GM23338 (cell line): ENCODE measurements around the gene NFE2. TPM values are rescaled to one million over a fixed set of nuclear protein-coding genes. Genes with fewer than 3 reads are reported as not detected.

ENCODE experiments used
- ATAC-seq: fragments of 200-7000 bp; cut with Tn5 transposase; 3 replicates; pipeline ENCODE4 v1.9.1; 2020
- DNase-seq: peaks from one replicate; pipeline ENCODE4 v3.0.0-alpha.2; 2015; ENCODE audit warnings: low spot score
- H2AFZ ChIP-seq: fragments of 200-600 bp; sonication (generic); 2 replicates; pipeline ENCODE4 v1.8.0; 2016; ENCODE audit warnings: antibody characterized with exemption, mild to moderate bottlenecking, moderate library complexity
- H3F3A ChIP-seq: fragments of 200-600 bp; sonication (generic); replicated peaks from 2 replicates; pipeline ENCODE4 v1.8.0; 2017; ENCODE audit warnings: antibody characterized with exemption, mixed run types, low read depth
- H3K27ac ChIP-seq: fragments of 200-600 bp; sonication (generic); 2 replicates; pipeline ENCODE4 v1.6.1; 2016; ENCODE audit warnings: low read depth
- H3K27me3 ChIP-seq: fragments of 200-600 bp; sonication (generic); 2 replicates; pipeline ENCODE4 v1.8.0; 2016; ENCODE audit warnings: mild to moderate bottlenecking, mixed run types, moderate library complexity; ENCODE audit not compliant: insufficient read depth
- H3K36me3 ChIP-seq: fragments of 200-600 bp; sonication (generic); 2 replicates; pipeline ENCODE4 v1.8.0; 2016; ENCODE audit warnings: mild to moderate bottlenecking; ENCODE audit not compliant: insufficient read depth
- H3K4me1 ChIP-seq: fragments of 200-600 bp; sonication (generic); 2 replicates; pipeline ENCODE4 v1.8.0; 2016; ENCODE audit warnings: mild to moderate bottlenecking, moderate library complexity; ENCODE audit not compliant: insufficient read depth
- H3K4me2 ChIP-seq: fragments of 200-600 bp; sonication (generic); 2 replicates; pipeline ENCODE4 v1.7.1; 2017; ENCODE audit warnings: mixed run types
- H3K4me3 ChIP-seq: fragments of 200-600 bp; sonication (generic); 2 replicates; pipeline ENCODE4 v1.6.1; 2016; ENCODE audit warnings: mixed run types
- H3K79me2 ChIP-seq: fragments of 200-600 bp; sonication (generic); replicated peaks from 2 replicates; pipeline ENCODE4 v1.8.0; 2017; ENCODE audit warnings: mild to moderate bottlenecking; ENCODE audit not compliant: insufficient read depth
- H3K9me2 ChIP-seq: fragments of 200-600 bp; sonication (generic); 2 replicates; pipeline ENCODE4 v1.8.0; 2017; ENCODE audit not compliant: insufficient read depth
- H4K20me1 ChIP-seq: fragments of 200-600 bp; sonication (generic); replicated peaks from 2 replicates; pipeline ENCODE4 v1.8.0; 2017; ENCODE audit warnings: mild to moderate bottlenecking; ENCODE audit not compliant: insufficient read depth
- H3K27ac Mint-ChIP-seq: 2 replicates; pipeline ENCODE4 v1.8.0; 2020; ENCODE audit warnings: inconsistent platforms, mild to moderate bottlenecking, moderate library complexity, mixed read lengths
- H3K27me3 Mint-ChIP-seq: 3 replicates; pipeline ENCODE4 v1.8.0; 2022; ENCODE audit warnings: low read depth, mild to moderate bottlenecking, moderate library complexity, mixed read lengths, inconsistent platforms; ENCODE audit not compliant: insufficient read depth, poor library complexity
- H3K36me3 Mint-ChIP-seq: 3 replicates; pipeline ENCODE4 v1.8.0; 2021; ENCODE audit warnings: low read depth, mild to moderate bottlenecking, inconsistent platforms, moderate library complexity, mixed read lengths
- H3K4me1 Mint-ChIP-seq: 3 replicates; pipeline ENCODE4 v1.8.0; 2020; ENCODE audit warnings: mild to moderate bottlenecking, inconsistent platforms, mixed read lengths
- H3K4me3 Mint-ChIP-seq: 3 replicates; pipeline ENCODE4 v1.8.0; 2021; ENCODE audit warnings: moderate library complexity, mild to moderate bottlenecking, inconsistent platforms, mixed read lengths
- H3K9me3 Mint-ChIP-seq: 3 replicates; pipeline ENCODE4 v1.8.0; 2020; ENCODE audit warnings: moderate library complexity, mild to moderate bottlenecking, inconsistent platforms, mixed read lengths
- EZH2 ChIP-seq: fragments of 200-600 bp; sonication (generic); IDR thresholded peaks from one replicate; pipeline ENCODE4 v1.8.0; 2017; ENCODE audit warnings: antibody characterized with exemption, mild to moderate bottlenecking, low read depth; ENCODE audit not compliant: unreplicated experiment
- JUNB ChIP-seq: IDR thresholded peaks from one replicate; pipeline ENCODE4 v1.6.1; 2016; ENCODE audit warnings: antibody characterized with exemption; ENCODE audit not compliant: unreplicated experiment
- STAT1 ChIP-seq: IDR thresholded peaks from one replicate; pipeline ENCODE4 v1.6.1; 2016; ENCODE audit warnings: antibody characterized with exemption; ENCODE audit not compliant: unreplicated experiment
- ZNF114 ChIP-seq: fragments of 250-450 bp; sonication (Bioruptor Pico); IDR thresholded peaks from 2 replicates; pipeline ENCODE4 v1.5.0; 2020; ENCODE audit warnings: mild to moderate bottlenecking, moderate library complexity
- polyA plus RNA-seq: library from polyadenylated mRNA; unstranded; fragments of >200 nt; fragmentation: Nextera tagmentation; extraction: Ambion mirVana; gene quantifications from 2 replicates; pipeline ENCODE4 v1.2.1, GENCODE V29; 2016
- total RNA-seq: library from RNA; depleted of rRNA; stranded (reverse); fragments of >200 nt; shearing (Covaris generic); gene quantifications from 2 replicates; pipeline ENCODE4 v1.2.3, GENCODE V29; 2014
- TF ChIP-seq, protein P1 (sequence below): IDR thresholded peaks from 2 replicates; pipeline ENCODE4 v1.6.1; 2016; ENCODE audit warnings: antibody characterized with exemption
- TF ChIP-seq, protein P2 (sequence below), 2 experiments: fragments of 200-600 bp in 1 of 2; sonication (generic) in 1 of 2; conservative IDR thresholded peaks; 2 replicates each; pipeline versions ENCODE4 v1.5.1 to v1.6.1; 2016 to 2017; ENCODE audit warnings: antibody characterized with exemption in 2 of 2, low read depth in 2 of 2, mild to moderate bottlenecking in 2 of 2, moderate library complexity in 1 of 2
- TF ChIP-seq, protein P3 (sequence below): fragments of 250-450 bp; sonication (Bioruptor Pico); IDR thresholded peaks from 2 replicates; pipeline ENCODE4 v1.5.0; 2020; ENCODE audit warnings: mild to moderate bottlenecking, moderate library complexity

The NFE2 gene
- total and polyA plus RNA-seq, 2 experiments from 2014 or later = 1.3 to 1.8 TPM

DNA sequence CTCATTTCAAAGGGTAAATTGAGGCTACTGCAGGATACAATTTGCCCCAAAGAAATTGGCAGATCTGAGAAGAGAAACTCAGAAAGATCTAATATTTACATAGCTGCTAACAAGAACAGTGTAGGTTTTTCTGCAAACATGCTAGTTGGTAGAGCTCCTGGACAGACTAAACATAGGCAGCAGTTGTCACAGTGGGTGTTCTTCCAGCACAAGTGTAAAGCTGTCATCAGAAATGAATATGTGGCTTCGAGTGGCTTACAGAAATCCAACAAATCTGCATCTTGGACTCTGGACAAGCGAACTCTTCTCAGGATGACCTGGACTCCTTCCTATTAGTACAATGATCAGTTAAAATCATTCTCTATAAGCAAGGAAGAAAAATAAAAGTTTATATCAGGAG, 26.8 kb downstream of the NFE2 start:
- peaks cover 11% of the 10 kb centered on the region; the same call in 1 of the 2 replicates for H3K36me3 ChIP-seq
- H3K4me3 ChIP-seq = no peak overlapping the region
- H3K4me3 Mint-ChIP-seq = no peak overlapping the region
- no peak for DNase-seq
- H3K27ac ChIP-seq = peak overlapping the region; percentile 52; the same call in 1 of the 2 replicates
- peaks cover 26% of the 10 kb centered on the region for H4K20me1 ChIP-seq
- H3K9me3 Mint-ChIP-seq = no peaks in the 10 kb centered on the region
- peaks cover 59% of the 10 kb centered on the region for H3K79me2 ChIP-seq
- H3K4me1 Mint-ChIP-seq = peaks cover 21% of the 10 kb centered on the region; the same call in 2 of the 3 replicates
- H3K27me3 Mint-ChIP-seq = peaks cover 10% of the 10 kb centered on the region
- no peak overlapping the region for H3K4me2 ChIP-seq
- H3K9me2 ChIP-seq = no peaks in the 10 kb centered on the region
- H3K27me3 ChIP-seq = no peaks in the 10 kb centered on the region
- no peak overlapping the region for H3K27ac Mint-ChIP-seq
- no peaks in the 10 kb centered on the region for H3F3A ChIP-seq
- TF ChIP-seq, protein P1, sequence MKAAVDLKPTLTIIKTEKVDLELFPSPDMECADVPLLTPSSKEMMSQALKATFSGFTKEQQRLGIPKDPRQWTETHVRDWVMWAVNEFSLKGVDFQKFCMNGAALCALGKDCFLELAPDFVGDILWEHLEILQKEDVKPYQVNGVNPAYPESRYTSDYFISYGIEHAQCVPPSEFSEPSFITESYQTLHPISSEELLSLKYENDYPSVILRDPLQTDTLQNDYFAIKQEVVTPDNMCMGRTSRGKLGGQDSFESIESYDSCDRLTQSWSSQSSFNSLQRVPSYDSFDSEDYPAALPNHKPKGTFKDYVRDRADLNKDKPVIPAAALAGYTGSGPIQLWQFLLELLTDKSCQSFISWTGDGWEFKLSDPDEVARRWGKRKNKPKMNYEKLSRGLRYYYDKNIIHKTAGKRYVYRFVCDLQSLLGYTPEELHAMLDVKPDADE = no peak
- TF ChIP-seq, protein P2, sequence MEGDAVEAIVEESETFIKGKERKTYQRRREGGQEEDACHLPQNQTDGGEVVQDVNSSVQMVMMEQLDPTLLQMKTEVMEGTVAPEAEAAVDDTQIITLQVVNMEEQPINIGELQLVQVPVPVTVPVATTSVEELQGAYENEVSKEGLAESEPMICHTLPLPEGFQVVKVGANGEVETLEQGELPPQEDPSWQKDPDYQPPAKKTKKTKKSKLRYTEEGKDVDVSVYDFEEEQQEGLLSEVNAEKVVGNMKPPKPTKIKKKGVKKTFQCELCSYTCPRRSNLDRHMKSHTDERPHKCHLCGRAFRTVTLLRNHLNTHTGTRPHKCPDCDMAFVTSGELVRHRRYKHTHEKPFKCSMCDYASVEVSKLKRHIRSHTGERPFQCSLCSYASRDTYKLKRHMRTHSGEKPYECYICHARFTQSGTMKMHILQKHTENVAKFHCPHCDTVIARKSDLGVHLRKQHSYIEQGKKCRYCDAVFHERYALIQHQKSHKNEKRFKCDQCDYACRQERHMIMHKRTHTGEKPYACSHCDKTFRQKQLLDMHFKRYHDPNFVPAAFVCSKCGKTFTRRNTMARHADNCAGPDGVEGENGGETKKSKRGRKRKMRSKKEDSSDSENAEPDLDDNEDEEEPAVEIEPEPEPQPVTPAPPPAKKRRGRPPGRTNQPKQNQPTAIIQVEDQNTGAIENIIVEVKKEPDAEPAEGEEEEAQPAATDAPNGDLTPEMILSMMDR (conservative IDR thresholded peaks at IDR 0.05; ENCODE audit: low read depth in 2 of 2) = no peak
- TF ChIP-seq EZH2 = no peak
- TF ChIP-seq, protein P3, sequence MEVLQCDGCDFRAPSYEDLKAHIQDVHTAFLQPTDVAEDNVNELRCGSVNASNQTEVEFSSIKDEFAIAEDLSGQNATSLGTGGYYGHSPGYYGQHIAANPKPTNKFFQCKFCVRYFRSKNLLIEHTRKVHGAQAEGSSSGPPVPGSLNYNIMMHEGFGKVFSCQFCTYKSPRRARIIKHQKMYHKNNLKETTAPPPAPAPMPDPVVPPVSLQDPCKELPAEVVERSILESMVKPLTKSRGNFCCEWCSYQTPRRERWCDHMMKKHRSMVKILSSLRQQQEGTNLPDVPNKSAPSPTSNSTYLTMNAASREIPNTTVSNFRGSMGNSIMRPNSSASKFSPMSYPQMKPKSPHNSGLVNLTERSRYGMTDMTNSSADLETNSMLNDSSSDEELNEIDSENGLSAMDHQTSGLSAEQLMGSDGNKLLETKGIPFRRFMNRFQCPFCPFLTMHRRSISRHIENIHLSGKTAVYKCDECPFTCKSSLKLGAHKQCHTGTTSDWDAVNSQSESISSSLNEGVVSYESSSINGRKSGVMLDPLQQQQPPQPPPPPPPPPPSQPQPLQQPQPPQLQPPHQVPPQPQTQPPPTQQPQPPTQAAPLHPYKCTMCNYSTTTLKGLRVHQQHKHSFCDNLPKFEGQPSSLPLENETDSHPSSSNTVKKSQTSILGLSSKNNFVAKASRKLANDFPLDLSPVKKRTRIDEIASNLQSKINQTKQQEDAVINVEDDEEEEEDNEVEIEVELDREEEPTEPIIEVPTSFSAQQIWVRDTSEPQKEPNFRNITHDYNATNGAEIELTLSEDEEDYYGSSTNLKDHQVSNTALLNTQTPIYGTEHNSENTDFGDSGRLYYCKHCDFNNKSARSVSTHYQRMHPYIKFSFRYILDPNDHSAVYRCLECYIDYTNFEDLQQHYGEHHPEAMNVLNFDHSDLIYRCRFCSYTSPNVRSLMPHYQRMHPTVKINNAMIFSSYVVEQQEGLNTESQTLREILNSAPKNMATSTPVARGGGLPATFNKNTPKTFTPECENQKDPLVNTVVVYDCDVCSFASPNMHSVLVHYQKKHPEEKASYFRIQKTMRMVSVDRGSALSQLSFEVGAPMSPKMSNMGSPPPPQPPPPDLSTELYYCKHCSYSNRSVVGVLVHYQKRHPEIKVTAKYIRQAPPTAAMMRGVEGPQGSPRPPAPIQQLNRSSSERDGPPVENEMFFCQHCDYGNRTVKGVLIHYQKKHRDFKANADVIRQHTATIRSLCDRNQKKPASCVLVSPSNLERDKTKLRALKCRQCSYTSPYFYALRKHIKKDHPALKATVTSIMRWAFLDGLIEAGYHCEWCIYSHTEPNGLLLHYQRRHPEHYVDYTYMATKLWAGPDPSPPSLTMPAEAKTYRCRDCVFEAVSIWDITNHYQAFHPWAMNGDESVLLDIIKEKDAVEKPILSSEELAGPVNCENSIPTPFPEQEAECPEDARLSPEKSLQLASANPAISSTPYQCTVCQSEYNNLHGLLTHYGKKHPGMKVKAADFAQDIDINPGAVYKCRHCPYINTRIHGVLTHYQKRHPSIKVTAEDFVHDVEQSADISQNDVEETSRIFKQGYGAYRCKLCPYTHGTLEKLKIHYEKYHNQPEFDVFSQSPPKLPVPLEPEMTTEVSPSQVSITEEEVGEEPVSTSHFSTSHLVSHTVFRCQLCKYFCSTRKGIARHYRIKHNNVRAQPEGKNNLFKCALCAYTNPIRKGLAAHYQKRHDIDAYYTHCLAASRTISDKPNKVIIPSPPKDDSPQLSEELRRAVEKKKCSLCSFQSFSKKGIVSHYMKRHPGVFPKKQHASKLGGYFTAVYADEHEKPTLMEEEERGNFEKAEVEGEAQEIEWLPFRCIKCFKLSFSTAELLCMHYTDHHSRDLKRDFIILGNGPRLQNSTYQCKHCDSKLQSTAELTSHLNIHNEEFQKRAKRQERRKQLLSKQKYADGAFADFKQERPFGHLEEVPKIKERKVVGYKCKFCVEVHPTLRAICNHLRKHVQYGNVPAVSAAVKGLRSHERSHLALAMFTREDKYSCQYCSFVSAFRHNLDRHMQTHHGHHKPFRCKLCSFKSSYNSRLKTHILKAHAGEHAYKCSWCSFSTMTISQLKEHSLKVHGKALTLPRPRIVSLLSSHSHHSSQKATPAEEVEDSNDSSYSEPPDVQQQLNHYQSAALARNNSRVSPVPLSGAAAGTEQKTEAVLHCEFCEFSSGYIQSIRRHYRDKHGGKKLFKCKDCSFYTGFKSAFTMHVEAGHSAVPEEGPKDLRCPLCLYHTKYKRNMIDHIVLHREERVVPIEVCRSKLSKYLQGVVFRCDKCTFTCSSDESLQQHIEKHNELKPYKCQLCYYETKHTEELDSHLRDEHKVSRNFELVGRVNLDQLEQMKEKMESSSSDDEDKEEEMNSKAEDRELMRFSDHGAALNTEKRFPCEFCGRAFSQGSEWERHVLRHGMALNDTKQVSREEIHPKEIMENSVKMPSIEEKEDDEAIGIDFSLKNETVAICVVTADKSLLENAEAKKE (CRISPR knock-in tag) = no peak
- TF ChIP-seq ZNF114 = no peak
- TF ChIP-seq STAT1 = no peak
- no peak for TF ChIP-seq JUNB
- no peak for ATAC-seq
- peaks cover 21% of the 10 kb centered on the region for H3K36me3 Mint-ChIP-seq
- no peak overlapping the region for H2AFZ ChIP-seq
- peaks cover 20% of the 10 kb centered on the region for H3K4me1 ChIP-seq
